GM18907 (cell line): ENCODE results near the gene ZHX3.
"Not testable (repeated sequence)": the region's sequence is repeated elsewhere in the genome, so short reads cannot be mapped to it uniquely, and the experiment has no call there.

ENCODE experiments used
- ATAC-seq: cut with Tn5 transposase; IDR thresholded peaks from one replicate; pipeline ENCODE4 v1.9.1; 2021; ENCODE audit warnings: mild to moderate bottlenecking, moderate library complexity; ENCODE audit not compliant: unreplicated experiment

The ZHX3 gene

DNA sequence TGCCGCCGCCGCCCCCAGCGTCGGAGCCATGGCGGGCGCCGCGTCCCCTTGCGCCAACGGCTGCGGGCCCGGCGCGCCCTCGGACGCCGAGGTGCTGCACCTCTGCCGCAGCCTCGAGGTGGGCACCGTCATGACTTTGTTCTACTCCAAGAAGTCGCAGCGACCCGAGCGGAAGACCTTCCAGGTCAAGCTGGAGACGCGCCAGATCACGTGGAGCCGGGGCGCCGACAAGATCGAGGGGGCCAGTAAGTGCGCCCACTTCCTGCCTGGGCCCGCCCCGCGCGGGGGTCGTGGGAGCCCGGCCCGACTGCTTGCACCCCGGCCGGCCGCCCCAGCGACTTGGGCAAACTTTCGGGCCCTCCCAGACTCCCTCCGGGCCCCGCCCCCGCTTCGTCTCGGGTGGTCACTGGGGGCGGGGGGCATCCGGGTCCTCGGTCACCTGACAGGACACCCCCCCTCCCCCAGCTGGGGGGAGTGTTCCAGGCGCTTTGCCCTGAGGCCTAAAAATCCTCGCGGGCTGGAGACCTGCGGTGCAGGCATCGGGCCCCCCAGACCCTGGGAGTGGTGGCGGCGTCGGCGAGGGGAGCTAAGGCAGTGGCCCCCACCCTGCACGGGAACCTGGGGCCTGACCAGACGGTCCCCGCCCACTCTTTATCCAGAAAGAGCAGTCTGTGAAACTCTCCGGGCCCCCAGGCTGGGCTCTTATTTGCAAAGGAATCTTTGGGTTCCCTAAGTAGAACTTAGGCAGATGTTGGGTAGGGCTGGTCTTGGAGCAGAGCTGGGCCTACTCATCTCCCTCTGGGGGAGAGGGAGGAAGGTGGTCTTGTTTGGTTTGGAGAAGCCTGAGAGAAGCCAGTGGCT, 179.7 kb downstream of the ZHX3 start:
- peak; percentile 24 for ATAC-seq

DNA sequence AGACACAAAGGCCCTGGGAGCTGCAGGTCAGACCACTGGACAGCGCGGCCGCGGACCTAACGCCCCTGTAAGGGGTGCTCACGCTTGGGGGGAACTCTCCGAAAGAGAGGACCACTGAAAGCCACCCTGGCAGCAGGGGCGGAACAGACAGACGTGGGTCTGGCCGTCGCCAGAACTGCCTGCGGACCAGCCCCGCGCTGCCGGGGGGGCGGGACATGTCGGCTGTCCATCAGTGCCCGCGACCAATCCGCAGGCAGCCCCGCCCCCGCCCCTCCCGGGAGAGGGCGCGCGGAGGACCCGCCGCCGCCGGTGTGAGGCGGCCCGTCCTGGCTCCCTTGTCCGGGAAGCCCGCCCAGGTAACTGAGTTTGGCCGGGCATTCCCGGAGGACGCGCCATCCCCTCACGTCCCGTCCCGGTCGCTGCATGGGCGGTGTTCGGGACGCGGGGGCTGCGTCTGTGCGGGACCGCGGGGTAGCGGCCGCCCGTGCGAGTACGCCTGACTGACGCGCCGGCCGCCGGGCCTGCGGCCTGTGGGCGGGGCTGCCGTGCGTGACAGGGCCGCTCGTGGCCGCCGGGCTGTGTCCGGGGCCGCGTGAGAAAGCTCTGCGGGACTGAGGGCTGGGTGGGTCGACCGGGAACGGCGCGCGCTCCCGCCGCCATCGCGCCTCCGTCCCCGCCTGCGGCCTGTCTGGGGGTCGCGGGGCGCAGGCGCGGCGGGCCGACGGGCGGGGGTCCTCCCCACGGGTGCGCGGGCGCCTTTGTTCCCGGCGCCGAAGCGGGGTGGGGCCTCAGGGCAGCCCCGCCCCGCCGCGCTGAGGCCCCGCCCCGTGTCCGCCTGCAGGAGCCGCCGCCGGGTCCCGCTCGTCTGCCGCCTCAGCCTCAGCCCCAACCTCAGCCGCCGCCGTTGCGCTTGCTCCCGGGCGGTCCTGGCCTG, 180.6 kb downstream of the ZHX3 start, which contains the start of gene PLCG1:
TSS of gene PLCG1 (plus strand) at position 864 of the 934 bp plus-strand sequence. CDS start 99 bp downstream, outside the sequence.
- ATAC-seq = peak; percentile 54

DNA sequence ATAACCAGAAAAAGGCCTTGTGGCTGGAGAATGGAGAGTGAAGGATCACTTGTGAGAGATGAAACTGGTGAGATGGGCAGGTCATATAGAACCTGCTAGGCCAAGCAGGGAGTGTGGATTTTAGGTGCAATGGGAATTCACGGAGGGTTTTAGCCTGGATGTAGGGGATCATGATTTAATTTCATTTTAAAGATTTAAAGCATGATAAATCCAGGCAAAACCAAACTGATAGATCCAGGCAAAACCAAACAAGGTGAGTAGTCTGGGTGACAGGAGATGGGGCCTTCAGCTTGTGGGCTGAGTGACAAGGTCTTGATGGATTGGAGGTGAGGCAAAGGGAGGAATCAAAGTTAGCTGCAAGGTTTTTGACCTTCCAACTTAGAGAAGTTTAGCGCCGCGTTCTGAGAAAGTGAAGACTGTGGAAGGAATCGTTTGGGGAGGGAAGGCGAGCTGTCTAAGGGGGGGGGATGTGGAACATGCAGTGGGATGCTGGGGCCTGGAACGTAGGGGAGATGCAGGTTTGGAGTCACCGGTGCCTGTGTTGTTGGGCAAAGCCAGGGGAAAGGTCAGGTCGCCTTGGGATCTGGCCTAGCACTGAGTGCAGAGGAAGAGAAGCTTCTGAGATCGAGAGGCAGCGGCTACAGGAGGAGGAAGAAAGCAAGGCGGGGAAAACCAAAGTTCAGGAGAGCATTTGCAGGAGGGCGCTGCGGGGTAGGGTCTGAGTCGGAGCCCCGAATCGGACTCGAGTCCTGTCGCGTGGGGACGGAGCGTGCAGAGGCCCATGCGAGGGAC, 181.4 kb downstream of the ZHX3 start:
- ATAC-seq = no peak

DNA sequence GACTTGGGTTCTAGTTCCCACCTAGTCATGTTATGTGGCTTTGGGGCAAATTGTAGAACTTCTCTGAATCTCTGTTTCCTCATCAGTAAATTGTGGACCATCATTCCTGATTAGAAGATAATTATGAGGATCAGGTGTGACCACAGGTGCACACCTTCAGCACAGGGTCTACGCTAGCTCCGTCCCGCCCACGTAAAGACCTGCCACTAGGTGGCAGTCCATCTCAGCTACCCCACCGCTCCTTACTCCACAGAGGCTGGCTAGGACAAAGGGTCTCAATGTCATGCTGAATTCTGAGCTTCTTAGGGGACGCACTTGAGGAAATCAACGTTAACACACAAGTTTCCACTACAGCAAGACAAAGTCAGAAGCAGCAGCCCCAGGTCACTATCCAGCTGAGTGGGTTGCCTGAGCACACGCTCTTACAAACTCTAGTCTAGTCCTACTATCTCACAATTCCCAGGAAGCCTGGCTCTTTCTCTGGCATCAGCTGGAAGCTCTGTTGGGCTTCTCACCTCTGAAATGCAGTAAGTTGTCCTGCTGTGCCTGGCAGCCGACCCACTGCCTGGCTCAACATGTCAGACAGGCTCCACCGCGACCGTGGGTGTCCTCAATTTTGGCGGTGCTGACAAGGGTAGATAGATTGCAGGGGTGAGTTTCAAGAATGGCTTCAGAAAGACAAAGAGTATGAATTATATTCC, 182.2 kb downstream of the ZHX3 start:
- no peak for ATAC-seq

DNA sequence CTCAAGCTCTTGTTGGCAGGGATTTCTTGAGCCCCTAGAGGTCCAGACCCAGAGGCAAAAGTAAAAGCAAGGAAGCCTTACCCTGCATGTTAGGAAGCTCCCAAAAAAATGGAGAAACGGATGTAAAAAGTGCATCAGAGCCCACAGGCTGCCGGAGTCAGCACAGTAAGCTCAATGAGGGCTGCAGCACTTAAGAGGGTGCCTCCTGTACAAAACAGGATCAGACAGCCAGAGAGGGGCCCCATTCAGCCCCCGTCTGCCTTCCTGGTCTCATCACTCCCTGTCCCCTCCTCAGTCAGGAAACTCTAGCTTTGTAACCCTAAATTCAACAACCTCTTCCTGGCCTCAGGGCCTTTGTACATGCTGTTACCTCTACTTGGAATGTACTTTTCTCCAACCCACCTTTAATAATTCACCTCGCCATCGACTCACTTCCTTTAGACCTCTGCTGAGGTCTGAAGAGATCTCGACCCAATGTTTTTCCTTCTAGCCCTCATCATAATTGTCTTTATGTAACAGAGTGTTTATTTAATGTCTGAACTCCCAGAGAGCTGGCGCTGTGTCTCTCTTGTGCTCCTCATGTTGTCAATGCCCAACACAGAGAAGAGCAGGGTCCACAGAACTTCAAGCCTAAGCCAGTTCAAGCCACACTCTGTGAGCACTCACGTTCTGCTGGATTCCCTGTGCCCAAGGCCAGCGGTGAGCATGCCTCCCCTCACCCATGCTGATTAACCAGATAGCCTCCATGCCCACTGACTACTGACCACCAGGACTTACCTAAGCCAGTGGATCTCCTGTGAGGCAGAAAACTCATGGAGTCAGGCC, 183.0 kb downstream of the ZHX3 start:
- no peak for ATAC-seq

DNA sequence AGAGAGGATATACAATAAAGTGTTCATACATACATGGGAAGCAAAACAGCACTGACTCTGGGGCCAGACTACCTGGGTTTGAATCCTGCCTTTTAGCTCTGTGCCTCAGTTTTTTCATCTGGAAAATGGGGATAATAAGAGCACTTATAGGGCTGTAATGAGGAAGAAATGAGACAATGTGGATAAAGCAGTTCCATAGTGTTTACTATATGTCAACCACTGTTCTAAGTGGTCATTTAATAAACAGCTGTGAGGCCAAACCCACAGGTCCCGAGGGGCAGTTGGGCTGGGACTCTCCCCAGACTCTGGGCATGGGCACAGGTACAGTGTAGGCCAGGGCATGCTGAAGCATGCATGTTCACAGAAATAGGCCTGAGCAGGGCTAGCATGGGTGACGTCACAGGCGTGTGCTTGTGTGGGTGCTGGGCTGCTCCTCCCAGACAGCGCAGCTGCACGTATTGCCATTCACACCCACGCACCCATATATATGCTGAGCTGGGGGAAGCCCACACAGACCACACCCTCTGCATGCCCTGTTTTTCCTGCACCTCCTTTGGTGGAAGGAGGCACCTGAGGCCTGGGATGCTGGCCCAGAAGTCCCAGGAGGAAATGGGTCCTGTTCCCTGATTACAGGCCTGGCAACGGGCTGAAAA, 183.7 kb downstream of the ZHX3 start:
- ATAC-seq = peak; percentile 58

DNA sequence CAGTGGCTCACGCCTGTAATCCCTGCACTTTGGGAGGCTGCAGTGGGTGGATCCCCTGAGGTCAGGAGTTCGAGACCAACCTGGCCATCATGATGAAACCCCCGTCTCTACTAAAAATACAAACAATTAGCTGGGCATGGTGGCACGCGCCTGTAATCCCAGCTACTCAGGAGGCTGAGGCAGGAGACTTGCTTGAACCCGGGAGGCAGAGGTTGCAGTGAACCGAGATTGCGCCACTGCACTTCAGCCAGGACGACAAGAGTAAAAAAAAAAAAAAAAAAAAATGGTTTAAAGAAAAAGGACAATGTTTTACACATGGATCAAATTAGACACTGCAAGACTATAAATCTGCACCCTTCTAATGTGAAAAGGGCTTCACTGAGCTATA, 185.1 kb downstream of the ZHX3 start:
- ATAC-seq = not testable (repeated sequence)

DNA sequence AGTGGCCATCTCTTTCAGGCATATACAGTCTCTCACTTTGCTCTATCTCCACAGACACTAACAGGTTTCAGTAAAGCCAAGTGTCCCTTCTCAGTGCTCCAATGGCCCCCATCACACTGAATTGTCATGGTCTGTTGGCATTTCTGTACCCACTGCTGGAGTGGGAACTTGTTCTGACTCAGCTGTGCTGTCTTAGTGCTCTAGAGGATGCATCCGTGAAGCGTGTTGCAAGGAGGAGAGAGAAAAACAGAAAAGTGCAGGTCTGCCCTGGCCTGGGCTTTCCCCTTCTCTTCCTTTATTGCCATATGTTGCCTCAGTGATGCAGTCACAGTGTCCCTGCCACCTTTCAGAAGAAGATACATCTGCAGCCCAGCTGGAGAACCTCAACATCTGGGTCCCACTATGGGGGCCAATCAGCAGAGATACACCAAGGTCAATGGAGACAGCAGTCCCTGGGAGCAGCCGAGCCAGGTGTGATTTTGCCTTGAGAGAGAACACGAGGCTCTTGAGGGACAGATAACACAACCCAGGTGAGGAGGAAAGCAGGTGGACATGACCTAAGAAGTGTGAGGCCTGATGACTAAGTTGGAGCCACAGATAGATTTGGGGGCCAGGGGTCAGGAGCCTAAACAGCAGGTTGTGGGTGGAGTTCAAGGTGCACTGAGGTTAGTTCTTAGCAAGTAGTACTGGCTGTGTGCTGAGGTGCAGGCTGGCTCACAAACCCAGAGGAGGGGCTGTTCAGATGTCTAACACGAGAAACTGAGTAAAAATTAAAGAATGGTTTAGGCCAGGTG, 185.7 kb downstream of the ZHX3 start:
- no peak for ATAC-seq
